ENCODE results near the gene ZRANB3.

ZRANB3 gene

GRCh38 chr2:135252805-135253458, 278.1 kb downstream of the ZRANB3 start:
- no peak for DNase-seq (ENCODE audit: low read depth, low spot score)

DNA sequence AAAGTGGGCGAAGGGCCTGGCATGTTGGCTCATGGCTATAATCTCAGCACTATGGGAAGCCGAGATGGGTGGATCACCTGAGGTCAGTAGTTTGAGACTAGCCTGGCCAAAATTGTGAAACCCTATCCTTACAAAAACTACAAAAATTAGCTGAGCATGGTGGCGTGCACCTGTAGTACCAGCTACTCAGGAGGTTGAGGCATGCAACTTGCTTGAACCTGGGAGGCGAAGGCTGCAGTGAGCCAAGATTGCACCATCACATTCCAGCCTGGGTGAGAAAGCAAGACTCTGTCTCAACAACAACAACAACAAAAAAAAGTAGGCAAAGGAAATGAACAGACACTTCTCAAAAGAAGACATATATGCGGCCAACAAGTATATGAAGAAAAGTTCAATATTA, 282.4 kb downstream of the ZRANB3 start:
- DNase-seq (ENCODE audit: low read depth, low spot score), result no peak

GRCh38 chr2:135246711-135247270, 284.2 kb downstream of the ZRANB3 start:
- DNase-seq (ENCODE audit: low read depth, low spot score), result no peak

- no peak for DNase-seq (ENCODE audit: low read depth, low spot score)
Observed at GRCh38 chr2:135245071-135245470, 285.9 kb downstream of the ZRANB3 start.

DNA sequence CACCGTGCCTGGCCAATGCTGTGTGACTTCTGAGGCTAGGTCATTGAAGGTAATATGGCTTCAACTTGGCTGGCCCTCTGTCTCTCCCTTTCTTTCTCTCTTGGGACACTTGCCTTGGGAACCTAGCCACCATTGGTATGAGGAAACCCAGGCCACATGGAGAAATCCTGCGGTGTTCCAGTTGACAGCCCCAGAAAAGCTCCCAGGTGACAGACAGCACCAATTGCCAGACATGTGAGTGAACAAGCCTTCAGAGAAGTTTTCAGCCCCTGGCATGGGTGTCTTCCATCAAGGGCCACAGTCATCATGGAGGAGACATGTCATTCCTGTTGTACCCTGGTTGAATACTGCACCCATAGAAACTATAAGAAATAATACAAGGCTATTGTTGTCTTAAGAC, 292.4 kb downstream of the ZRANB3 start:
- no peak for DNase-seq (ENCODE audit: low read depth, low spot score)

- no peak for DNase-seq (ENCODE audit: low read depth, low spot score)
Observed at GRCh38 chr2:135230150-135230549, 300.9 kb downstream of the ZRANB3 start.

GRCh38 chr2:135227386-135227785, 303.6 kb downstream of the ZRANB3 start:
- no peak for DNase-seq (ENCODE audit: low read depth, low spot score)

- DNase-seq (ENCODE audit: low read depth, low spot score), result no peak
Observed at GRCh38 chr2:135226961-135227360, 304.1 kb downstream of the ZRANB3 start.

DNA sequence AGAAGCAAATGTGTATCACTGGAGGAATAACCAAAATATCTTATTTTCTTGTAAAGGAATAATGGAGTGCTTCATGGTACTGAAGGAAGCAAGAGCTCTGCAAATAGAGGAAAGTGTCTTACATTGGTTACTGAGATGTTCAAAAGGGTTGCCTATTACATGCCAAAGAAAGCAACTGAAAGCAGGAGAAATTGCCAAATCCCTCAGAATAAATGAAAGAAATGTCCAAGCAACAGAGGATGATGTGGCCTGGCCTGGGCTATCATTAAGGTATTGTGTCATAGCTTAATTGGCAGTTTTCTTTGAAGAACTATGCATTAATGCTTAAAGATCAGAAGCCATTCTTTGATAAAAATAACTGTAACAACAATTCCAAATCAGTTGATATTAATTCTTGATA, 305.2 kb downstream of the ZRANB3 start:
- DNase-seq (ENCODE audit: low read depth, low spot score), result no peak

DNA sequence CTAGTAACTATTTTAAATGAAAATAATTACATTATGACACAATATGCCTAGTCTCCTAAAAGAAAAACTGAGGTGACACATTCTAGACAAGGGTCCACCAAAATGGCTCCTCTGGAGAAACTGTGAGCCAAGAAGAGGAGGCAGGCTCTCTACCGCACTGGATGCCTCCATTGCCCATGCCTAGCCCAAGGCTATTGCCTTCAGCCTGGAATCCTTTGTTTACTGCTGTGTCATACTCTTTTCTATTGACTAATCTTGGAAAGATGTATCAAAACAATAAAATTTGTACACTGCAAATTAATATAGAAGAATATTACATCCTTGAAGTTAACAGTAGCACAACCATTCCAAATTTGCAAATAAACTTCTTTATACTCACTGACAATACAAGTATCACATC, 311.8 kb downstream of the ZRANB3 start:
- no peak for DNase-seq (ENCODE audit: low read depth, low spot score)

GRCh38 chr2:135218426-135218825, 312.6 kb downstream of the ZRANB3 start:
- DNase-seq (ENCODE audit: low read depth, low spot score), result no peak

- DNase-seq (ENCODE audit: low read depth, low spot score), result no peak
Observed at GRCh38 chr2:135212757-135213156, 318.3 kb downstream of the ZRANB3 start.

GRCh38 chr2:135208016-135208415, 323.0 kb downstream of the ZRANB3 start:
- no peak for DNase-seq (ENCODE audit: low read depth, low spot score)

GRCh38 chr2:135203944-135204343, 327.1 kb downstream of the ZRANB3 start:
- no peak for DNase-seq (ENCODE audit: low read depth, low spot score)

- no peak for DNase-seq (ENCODE audit: low read depth, low spot score)
Observed at GRCh38 chr2:135202751-135203150, 328.3 kb downstream of the ZRANB3 start.

- DNase-seq (ENCODE audit: low read depth, low spot score), result no peak
Observed at GRCh38 chr2:135198481-135198880, 332.5 kb downstream of the ZRANB3 start.

- DNase-seq (ENCODE audit: low read depth, low spot score), result no peak
Observed at GRCh38 chr2:135190799-135191198, 340.2 kb downstream of the ZRANB3 start.

DNA sequence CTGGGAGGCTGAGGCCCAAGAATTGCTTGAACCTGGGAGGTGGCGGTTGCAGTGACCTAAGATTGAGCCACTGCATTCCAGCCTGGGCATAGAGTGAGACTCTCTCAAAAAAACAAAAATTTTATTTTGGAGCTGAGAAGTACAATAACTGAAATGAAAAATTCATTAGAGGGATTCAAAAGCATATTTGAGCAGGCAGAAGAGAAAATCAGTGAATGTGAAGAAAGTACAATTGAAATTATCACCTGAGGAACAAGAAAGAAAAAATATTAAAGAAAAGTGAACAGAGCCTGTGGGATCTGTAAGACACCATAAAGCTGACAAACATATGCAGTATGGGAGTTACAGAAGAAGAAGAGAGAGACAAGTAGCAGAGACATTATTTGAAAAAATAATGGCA, 341.9 kb downstream of the ZRANB3 start:
- no peak for DNase-seq (ENCODE audit: low read depth, low spot score)

GRCh38 chr2:135187270-135187669, 343.7 kb downstream of the ZRANB3 start:
- no peak for DNase-seq (ENCODE audit: low read depth, low spot score)

DNA sequence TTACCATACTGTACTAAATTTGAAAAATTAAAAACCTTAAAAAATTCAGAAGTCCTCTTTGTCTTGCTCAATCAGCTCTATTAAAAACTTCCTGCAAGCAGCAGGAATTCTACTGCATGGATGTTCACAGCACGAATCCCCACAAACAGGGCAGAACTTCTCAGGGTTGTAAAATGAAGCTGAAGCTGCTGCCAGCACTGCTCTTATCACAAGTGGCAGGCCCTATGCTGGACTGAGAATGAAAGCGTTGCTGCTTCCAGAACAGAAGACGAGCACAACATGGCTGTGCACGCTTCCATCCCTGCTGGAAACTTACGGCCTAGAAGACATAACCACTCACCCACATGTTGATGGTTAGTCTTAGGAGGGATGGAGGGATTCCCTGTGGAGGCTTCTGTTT, 345.0 kb downstream of the ZRANB3 start:
- no peak for DNase-seq (ENCODE audit: low read depth, low spot score)

GRCh38 chr2:135183822-135184221, 347.2 kb downstream of the ZRANB3 start:
- no peak for DNase-seq (ENCODE audit: low read depth, low spot score)

GRCh38 chr2:135182601-135183000, 348.4 kb downstream of the ZRANB3 start:
- DNase-seq (ENCODE audit: low read depth, low spot score), result no peak

DNA sequence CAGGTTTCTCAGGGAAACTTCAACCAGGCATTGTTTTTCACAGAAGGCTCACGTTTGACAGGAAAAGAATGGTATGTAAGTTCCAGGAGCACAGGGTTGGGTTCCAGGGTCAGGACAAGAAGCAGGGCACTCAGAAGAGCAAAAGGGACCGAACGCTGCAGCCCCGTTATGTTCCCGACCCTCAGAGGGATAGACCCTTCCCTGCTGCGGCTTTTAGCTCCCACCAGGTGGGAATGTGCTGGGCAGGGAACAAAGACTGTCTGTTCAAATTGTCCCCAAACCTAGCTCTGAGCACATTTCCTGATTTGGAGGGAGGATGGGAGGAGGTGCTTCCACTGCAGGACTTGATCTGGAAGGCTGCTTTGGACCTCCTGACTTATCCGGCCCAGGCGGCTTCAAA, 348.8 kb downstream of the ZRANB3 start:
- no peak for DNase-seq (ENCODE audit: low read depth, low spot score)

DNA sequence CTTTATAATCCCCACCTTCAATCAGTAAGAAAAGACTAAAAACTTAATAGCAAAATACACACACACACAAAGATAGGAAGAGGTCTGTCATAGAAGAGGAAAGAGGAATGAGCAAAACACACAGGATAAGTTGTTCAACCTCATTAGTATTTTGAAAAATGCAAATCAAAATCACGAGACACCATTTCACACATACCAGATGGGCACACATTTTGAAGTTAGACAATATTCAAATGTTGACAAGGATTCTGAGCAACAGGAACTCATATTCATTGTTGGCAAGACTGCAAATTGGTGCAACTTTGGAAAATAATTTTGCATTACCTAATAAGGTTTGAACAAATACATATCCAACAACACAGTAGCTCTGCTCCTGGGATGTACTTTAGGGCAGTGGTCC, 351.3 kb downstream of the ZRANB3 start:
- DNase-seq (ENCODE audit: low read depth, low spot score), result no peak

Data from activated CD4-positive, CD25-positive, alpha-beta regulatory T cell treated with anti-CD3 and anti-CD28 coated beads, Interleukin-2, amount 50 U/mL, for 16 hours (primary cell).